Activated naive CD4-positive, alpha-beta T cell treated with anti-CD3 and anti-CD28 coated beads, Interleukin-2, amount 50 U/mL, for 24 hours (primary cell): ENCODE measurements around the gene RHOT2.

Source experiments
- H3K27ac Mint-ChIP-seq: one replicate; pipeline ENCODE4 v1.8.0; 2021; ENCODE audit warnings: mild to moderate bottlenecking, mixed read lengths
- H3K27me3 Mint-ChIP-seq: one replicate; pipeline ENCODE4 v1.8.0; 2021; ENCODE audit warnings: mixed read lengths
- H3K36me3 Mint-ChIP-seq: one replicate; pipeline ENCODE4 v1.8.0; 2021; ENCODE audit warnings: mixed read lengths
- H3K4me1 Mint-ChIP-seq: one replicate; pipeline ENCODE4 v1.8.0; 2021; ENCODE audit warnings: mixed read lengths
- H3K4me3 Mint-ChIP-seq: one replicate; pipeline ENCODE4 v1.8.0; 2021; ENCODE audit warnings: mild to moderate bottlenecking, mixed read lengths
- H3K9me3 Mint-ChIP-seq: one replicate; pipeline ENCODE4 v1.8.0; 2021; ENCODE audit warnings: mixed read lengths

RHOT2 gene

DNA sequence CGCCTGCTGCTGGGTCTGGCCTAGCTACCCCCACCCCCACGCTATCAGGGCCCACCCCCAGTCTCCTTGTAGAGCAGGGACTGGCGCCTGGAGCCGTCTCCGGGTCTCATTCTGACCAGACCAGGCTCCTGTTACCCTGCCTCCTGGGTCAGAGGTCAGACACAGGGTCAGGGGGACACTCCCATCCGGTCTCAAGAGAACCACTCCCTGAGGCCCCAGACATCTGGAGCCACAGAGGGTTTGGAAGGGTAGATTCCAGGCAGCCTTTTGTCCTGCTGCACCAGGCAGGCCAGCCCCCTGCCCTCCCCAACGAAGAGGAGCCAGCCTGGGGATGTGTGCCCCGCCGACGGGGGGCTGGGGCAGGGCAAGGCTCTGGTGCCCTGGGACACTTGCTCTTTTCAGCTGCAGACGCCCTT is 38.1 kb upstream of the RHOT2 start:
- no peak overlapping the region for H3K27ac Mint-ChIP-seq
- no peak overlapping the region for H3K4me3 Mint-ChIP-seq
- no peaks in the 10 kb centered on the region for H3K9me3 Mint-ChIP-seq

GRCh38 chr16:630249-630814 is 37.6 kb upstream of the RHOT2 start:
- no peak overlapping the region for H3K27ac Mint-ChIP-seq
- peaks cover 4% of the 10 kb centered on the region for H3K4me1 Mint-ChIP-seq
- H3K9me3 Mint-ChIP-seq = no peaks in the 10 kb centered on the region
- H3K27me3 Mint-ChIP-seq = no peaks in the 10 kb centered on the region
- no peak overlapping the region for H3K4me3 Mint-ChIP-seq
- no peaks in the 10 kb centered on the region for H3K36me3 Mint-ChIP-seq

More for the DNA sequence above, 38.1 kb upstream of the RHOT2 start:
- Mint-ChIP-seq H3K4me1 (peaks cover 2% of the 10 kb centered on the region), H3K36me3 (no peaks in the 10 kb centered on the region), H3K27me3 (no peaks in the 10 kb centered on the region)

- Mint-ChIP-seq H3K27ac (no peak within 1 kb of the TSS), H3K4me3 (no peak within 1 kb of the TSS), H3K27me3 (no peaks in the 10 kb centered on the region), H3K9me3 (no peaks in the 10 kb centered on the region), H3K36me3 (no peaks in the 10 kb centered on the region), H3K4me1 (peaks cover 4% of the 10 kb centered on the region)
These were observed 37.0 kb upstream of the RHOT2 start, which contains the start of gene WFIKKN1 for GRCh38 chr16:630815-631405. Gene WFIKKN1 (plus strand): TSS chr16:630985. CDS start chr16:631254, 269 bp downstream.

GRCh38 chr16:631808-632358 is 36.0 kb upstream of the RHOT2 start:
- Mint-ChIP-seq H3K4me3 (no peak overlapping the region), H3K27ac (no peak overlapping the region), H3K4me1 (peaks cover 8% of the 10 kb centered on the region), H3K9me3 (no peaks in the 10 kb centered on the region), H3K36me3 (no peaks in the 10 kb centered on the region), H3K27me3 (no peaks in the 10 kb centered on the region)

DNA sequence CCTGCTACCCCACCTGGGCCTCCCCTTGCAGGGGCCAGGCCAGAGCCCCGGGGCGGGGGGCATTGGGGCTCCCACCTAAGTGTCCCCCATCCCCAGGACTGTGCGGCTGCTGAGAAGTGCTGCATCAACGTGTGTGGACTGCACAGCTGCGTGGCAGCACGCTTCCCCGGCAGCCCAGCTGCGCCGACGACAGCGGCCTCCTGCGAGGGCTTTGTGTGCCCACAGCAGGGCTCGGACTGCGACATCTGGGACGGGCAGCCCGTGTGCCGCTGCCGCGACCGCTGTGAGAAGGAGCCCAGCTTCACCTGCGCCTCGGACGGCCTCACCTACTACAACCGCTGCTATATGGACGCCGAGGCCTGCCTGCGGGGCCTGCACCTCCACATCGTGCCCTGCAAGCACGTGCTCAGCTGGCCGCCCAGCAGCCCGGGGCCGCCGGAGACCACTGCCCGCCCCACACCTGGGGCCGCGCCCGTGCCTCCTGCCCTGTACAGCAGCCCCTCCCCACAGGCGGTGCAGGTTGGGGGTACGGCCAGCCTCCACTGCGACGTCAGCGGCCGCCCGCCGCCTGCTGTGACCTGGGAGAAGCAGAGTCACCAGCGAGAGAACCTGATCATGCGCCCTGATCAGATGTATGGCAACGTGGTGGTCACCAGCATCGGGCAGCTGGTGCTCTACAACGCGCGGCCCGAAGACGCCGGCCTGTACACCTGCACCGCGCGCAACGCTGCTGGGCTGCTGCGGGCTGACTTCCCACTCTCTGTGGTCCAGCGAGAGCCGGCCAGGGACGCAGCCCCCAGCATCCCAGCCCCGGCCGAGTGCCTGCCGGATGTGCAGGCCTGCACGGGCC is 35.2 kb upstream of the RHOT2 start:
- H3K9me3 Mint-ChIP-seq = no peaks in the 10 kb centered on the region
- H3K36me3 Mint-ChIP-seq = no peaks in the 10 kb centered on the region
- peaks cover 8% of the 10 kb centered on the region for H3K4me1 Mint-ChIP-seq
- H3K27me3 Mint-ChIP-seq = no peaks in the 10 kb centered on the region
- no peak overlapping the region for H3K4me3 Mint-ChIP-seq
- no peak overlapping the region for H3K27ac Mint-ChIP-seq

GRCh38 chr16:633336-634050 is 34.4 kb upstream of the RHOT2 start:
- Mint-ChIP-seq H3K27ac (no peak overlapping the region), H3K9me3 (no peaks in the 10 kb centered on the region), H3K36me3 (no peaks in the 10 kb centered on the region), H3K27me3 (no peaks in the 10 kb centered on the region), H3K4me3 (no peak overlapping the region), H3K4me1 (peaks cover 8% of the 10 kb centered on the region)

DNA sequence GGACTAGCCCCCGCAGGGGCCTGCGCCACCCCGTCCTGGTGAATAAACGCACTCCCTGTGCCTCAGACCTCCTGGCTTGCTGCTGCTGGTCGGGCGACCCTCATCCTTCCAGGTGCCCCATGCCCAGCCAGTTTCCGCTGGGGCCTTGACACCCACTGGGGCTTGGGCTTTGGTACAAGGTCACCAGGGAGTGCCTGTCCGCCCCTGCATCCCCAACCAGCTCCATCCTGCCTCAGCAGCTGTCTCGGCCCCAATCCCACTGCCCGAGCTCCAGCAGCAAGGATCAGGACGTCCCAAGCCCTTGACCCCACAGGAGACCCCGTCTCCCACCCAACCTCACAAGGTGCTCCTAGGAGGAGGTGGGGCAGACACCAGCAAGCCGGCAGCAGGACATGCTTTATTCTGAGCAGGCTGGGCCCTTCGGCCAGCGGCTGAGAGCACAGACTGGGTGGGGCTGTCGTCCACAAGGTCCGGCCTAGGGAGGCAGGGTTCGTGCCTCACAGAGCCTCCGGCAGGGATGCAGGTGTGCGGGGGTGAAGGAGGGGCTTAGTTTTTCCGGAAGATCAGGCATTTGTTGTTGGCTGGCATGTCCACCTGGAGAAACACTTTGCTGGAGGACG is 33.8 kb upstream of the RHOT2 start:
- Mint-ChIP-seq H3K27me3 (no peaks in the 10 kb centered on the region), H3K36me3 (no peaks in the 10 kb centered on the region), H3K9me3 (no peaks in the 10 kb centered on the region), H3K4me3 (no peak overlapping the region), H3K27ac (no peak overlapping the region), H3K4me1 (peaks cover 8% of the 10 kb centered on the region)

GRCh38 chr16:634996-635395 is 32.9 kb upstream of the RHOT2 start:
- Mint-ChIP-seq H3K36me3 (no peaks in the 10 kb centered on the region), H3K9me3 (no peaks in the 10 kb centered on the region), H3K27me3 (no peaks in the 10 kb centered on the region), H3K4me3 (peak overlapping the region; percentile 57), H3K27ac (no peak overlapping the region), H3K4me1 (peaks cover 8% of the 10 kb centered on the region)

DNA sequence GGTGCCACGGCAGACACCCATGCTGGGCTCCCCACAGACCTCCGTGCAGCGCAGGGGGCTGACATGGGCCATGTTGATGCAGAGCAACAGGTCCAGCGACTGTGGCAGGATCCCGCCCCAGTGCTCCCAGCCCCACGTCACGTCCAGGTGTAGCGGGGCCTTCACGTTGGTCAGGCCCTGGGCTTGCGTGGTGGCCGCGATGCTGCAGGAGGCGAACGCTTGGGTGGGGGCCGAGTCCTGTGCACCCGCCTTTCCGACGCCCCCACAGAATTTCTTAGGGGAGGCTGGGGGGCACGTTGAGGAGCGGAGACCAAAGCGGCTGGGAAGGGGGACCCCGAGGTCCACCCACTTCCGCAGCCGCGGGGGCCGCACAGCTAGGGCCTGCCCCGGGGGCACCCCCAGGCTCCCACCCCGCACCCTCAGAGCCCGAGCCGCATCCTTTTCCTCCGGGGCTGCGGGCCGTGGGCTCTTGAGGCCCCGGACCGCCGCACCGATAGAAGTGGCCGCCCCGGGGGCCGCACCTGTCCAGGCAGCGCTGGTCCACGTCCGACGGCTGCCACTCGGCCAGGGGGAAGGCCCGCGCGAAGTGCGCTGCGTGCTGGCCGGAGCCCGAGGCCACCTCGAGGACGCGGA is 32.2 kb upstream of the RHOT2 start:
- H3K4me3 Mint-ChIP-seq = peak overlapping the region; percentile 55
- H3K36me3 Mint-ChIP-seq = no peaks in the 10 kb centered on the region
- no peak overlapping the region for H3K27ac Mint-ChIP-seq
- peaks cover 8% of the 10 kb centered on the region for H3K4me1 Mint-ChIP-seq
- H3K27me3 Mint-ChIP-seq = no peaks in the 10 kb centered on the region
- no peaks in the 10 kb centered on the region for H3K9me3 Mint-ChIP-seq

- Mint-ChIP-seq H3K36me3 (no peaks in the 10 kb centered on the region), H3K27me3 (no peaks in the 10 kb centered on the region), H3K4me1 (peaks cover 8% of the 10 kb centered on the region), H3K27ac (peak within 1 kb of the TSS; percentile 100), H3K4me3 (peak within 1 kb of the TSS; percentile 93), H3K9me3 (no peaks in the 10 kb centered on the region)
These were observed 31.5 kb upstream of the RHOT2 start, which contains the start of gene METTL26 for GRCh38 chr16:636206-637080. Gene METTL26 (minus strand): TSS chr16:636305. CDS start chr16:636290, 15 bp downstream.

DNA sequence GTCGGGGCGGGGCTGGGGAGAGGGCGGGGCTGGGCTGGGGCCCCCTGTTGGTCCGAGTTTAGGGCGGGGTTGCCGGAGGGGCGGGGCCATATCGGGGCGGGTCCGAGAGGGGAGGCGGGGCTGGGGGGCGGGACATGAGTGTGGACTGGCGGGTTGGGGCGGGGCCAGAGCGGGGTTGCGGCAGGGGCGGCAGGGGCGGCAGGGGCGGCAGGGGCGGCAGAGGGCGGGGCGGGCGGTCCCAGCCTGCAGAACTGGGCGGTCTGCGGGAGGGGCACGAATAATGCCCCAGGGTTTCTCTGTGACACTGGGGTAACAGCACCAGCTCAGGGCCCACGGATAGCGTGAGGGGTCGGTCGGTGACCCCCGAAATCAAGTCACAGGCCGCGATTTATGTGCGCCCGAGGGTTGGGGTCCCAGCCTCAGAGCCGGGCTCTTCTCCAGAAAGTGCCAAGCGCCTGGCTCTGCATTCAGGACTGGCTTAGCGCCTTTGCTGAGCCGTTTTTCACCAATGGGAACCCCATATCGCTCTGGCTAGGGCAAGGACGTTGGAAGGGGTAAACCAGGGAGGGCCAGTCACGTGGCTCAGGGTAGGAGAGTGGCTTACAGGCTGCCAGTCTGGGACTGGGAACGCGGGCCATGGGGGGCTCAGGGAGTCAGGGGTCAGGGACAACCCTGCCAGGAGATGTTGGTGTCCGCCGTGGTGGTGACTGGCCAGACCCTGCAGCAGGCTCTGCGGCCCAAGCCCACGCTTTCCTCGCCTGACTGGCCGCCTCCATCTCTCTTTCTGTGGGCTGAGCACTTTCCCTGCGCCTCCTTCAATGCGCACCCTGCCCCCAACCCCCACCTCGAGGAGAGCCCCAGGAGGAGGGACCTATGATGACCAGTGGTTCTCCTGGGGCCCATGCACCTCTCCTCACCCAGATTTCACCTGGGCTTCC is 30.6 kb upstream of the RHOT2 start:
- H3K36me3 Mint-ChIP-seq = no peaks in the 10 kb centered on the region
- no peaks in the 10 kb centered on the region for H3K9me3 Mint-ChIP-seq
- peak overlapping the region; percentile 93 for H3K4me3 Mint-ChIP-seq
- peak overlapping the region; percentile 100 for H3K27ac Mint-ChIP-seq
- H3K27me3 Mint-ChIP-seq = no peaks in the 10 kb centered on the region
- peaks cover 8% of the 10 kb centered on the region for H3K4me1 Mint-ChIP-seq

- no peaks in the 10 kb centered on the region for H3K27me3 Mint-ChIP-seq
- peaks cover 8% of the 10 kb centered on the region for H3K4me1 Mint-ChIP-seq
- no peak overlapping the region for H3K27ac Mint-ChIP-seq
- no peaks in the 10 kb centered on the region for H3K36me3 Mint-ChIP-seq
- no peaks in the 10 kb centered on the region for H3K9me3 Mint-ChIP-seq
- H3K4me3 Mint-ChIP-seq = peak overlapping the region; percentile 15
These were observed 29.8 kb upstream of the RHOT2 start for GRCh38 chr16:638034-638543.

- Mint-ChIP-seq H3K4me3 (no peak overlapping the region), H3K27me3 (no peaks in the 10 kb centered on the region), H3K36me3 (no peaks in the 10 kb centered on the region), H3K27ac (no peak overlapping the region), H3K4me1 (peaks cover 8% of the 10 kb centered on the region), H3K9me3 (no peaks in the 10 kb centered on the region)
These were observed 29.1 kb upstream of the RHOT2 start for GRCh38 chr16:638836-639235.
